ENCODE measurements around the gene CD82. TPM values are rescaled to one million over a fixed set of nuclear protein-coding genes. Genes with fewer than 3 reads are reported as not detected.

The CD82 gene
- total and polyA plus RNA-seq, 2 of the 8 experiments (the other 6 are each of a cell fraction or from before 2014, with no cell fraction given), result 7.9 to 10.3 TPM

DNA sequence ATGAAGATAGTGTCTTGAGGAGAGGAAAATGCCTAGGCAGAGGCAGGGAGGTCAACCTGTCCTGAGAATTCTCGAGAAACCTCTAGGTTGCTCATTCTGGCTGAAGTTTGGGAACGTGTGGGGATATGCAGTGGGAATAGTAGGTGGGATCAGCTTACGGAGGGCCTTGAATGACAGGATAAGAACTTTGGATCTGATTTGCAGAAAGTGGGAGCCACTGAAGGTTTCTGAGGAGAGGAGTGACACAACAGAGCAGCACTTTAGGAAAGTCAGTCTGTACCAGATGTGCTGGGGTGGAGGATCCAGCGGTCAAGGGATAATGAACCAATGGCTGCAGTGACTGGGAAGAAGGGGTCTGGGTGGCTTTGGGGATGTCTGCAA lies 2.4 kb downstream of the CD82 start (continued):
- TF ChIP-seq, protein P1, sequence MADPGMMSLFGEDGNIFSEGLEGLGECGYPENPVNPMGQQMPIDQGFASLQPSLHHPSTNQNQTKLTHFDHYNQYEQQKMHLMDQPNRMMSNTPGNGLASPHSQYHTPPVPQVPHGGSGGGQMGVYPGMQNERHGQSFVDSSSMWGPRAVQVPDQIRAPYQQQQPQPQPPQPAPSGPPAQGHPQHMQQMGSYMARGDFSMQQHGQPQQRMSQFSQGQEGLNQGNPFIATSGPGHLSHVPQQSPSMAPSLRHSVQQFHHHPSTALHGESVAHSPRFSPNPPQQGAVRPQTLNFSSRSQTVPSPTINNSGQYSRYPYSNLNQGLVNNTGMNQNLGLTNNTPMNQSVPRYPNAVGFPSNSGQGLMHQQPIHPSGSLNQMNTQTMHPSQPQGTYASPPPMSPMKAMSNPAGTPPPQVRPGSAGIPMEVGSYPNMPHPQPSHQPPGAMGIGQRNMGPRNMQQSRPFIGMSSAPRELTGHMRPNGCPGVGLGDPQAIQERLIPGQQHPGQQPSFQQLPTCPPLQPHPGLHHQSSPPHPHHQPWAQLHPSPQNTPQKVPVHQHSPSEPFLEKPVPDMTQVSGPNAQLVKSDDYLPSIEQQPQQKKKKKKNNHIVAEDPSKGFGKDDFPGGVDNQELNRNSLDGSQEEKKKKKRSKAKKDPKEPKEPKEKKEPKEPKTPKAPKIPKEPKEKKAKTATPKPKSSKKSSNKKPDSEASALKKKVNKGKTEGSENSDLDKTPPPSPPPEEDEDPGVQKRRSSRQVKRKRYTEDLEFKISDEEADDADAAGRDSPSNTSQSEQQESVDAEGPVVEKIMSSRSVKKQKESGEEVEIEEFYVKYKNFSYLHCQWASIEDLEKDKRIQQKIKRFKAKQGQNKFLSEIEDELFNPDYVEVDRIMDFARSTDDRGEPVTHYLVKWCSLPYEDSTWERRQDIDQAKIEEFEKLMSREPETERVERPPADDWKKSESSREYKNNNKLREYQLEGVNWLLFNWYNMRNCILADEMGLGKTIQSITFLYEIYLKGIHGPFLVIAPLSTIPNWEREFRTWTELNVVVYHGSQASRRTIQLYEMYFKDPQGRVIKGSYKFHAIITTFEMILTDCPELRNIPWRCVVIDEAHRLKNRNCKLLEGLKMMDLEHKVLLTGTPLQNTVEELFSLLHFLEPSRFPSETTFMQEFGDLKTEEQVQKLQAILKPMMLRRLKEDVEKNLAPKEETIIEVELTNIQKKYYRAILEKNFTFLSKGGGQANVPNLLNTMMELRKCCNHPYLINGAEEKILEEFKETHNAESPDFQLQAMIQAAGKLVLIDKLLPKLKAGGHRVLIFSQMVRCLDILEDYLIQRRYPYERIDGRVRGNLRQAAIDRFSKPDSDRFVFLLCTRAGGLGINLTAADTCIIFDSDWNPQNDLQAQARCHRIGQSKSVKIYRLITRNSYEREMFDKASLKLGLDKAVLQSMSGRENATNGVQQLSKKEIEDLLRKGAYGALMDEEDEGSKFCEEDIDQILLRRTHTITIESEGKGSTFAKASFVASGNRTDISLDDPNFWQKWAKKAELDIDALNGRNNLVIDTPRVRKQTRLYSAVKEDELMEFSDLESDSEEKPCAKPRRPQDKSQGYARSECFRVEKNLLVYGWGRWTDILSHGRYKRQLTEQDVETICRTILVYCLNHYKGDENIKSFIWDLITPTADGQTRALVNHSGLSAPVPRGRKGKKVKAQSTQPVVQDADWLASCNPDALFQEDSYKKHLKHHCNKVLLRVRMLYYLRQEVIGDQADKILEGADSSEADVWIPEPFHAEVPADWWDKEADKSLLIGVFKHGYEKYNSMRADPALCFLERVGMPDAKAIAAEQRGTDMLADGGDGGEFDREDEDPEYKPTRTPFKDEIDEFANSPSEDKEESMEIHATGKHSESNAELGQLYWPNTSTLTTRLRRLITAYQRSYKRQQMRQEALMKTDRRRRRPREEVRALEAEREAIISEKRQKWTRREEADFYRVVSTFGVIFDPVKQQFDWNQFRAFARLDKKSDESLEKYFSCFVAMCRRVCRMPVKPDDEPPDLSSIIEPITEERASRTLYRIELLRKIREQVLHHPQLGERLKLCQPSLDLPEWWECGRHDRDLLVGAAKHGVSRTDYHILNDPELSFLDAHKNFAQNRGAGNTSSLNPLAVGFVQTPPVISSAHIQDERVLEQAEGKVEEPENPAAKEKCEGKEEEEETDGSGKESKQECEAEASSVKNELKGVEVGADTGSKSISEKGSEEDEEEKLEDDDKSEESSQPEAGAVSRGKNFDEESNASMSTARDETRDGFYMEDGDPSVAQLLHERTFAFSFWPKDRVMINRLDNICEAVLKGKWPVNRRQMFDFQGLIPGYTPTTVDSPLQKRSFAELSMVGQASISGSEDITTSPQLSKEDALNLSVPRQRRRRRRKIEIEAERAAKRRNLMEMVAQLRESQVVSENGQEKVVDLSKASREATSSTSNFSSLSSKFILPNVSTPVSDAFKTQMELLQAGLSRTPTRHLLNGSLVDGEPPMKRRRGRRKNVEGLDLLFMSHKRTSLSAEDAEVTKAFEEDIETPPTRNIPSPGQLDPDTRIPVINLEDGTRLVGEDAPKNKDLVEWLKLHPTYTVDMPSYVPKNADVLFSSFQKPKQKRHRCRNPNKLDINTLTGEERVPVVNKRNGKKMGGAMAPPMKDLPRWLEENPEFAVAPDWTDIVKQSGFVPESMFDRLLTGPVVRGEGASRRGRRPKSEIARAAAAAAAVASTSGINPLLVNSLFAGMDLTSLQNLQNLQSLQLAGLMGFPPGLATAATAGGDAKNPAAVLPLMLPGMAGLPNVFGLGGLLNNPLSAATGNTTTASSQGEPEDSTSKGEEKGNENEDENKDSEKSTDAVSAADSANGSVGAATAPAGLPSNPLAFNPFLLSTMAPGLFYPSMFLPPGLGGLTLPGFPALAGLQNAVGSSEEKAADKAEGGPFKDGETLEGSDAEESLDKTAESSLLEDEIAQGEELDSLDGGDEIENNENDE (IDR thresholded peaks at IDR 0.05; ENCODE audit: insufficient replicate concordance, low read length), result no peak
